ENCODE results near the gene TNRC6A. TPM values are rescaled to one million over a fixed set of nuclear protein-coding genes. Genes with fewer than 3 reads are reported as not detected.
"Not testable (repeated sequence)": the region's sequence is repeated elsewhere in the genome, so short reads cannot be mapped to it uniquely, and the experiment has no call there.

Gene TNRC6A
- polyA plus RNA-seq, 1 donor, result 49.2 TPM

DNA sequence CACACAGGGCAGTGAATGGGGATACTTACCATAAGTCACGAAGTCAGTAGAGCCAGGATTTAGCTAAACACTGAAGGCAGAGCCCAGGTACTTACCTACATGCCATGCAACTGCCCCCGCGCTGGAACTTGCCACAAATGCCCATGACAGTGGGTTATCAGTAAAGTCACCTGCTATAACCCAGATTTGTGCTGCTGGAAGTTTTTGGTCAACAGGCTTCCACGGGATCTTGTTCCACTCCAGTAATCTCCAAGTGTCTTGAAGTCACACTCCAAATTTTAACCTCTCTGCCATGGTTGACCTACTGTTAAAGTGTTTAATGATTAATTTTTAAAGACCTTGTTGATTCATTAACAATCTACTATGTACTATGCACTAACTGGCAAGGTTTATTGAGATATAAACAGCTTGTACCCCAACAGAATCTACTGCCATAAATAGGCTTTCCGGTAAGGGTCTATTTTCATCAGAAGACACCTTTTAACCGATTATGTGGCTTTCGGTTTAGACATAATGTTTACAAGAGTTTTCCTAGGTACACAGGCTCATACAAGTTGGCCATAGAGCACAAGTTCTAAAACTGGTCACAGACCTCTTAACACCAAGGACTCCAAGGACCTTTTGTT is 110.0 kb downstream of the TNRC6A start:
- WGBS (ENCODE audit: insufficient coverage, low lambda C conversion rate), result 20% methylated on average over 1 of the region's 7 CpGs
- DNase-seq, result peak in 1 of 2 donors; percentile 45
- Histone ChIP-seq H3K4me1 (ENCODE audit: control insufficient read depth, insufficient read depth, low read length) (peaks cover 23% of the 10 kb centered on the region), H3K4me3 (ENCODE audit: low read length) (peak overlapping the region; percentile 8), H3K27me3 (ENCODE audit: control insufficient read depth, insufficient read depth, low read length) (no peaks in the 10 kb centered on the region), H3K27ac (ENCODE audit: low read length) (peak overlapping the region; percentile 65), H3K9me3 (ENCODE audit: control insufficient read depth, low read depth, low read length) (no peaks in the 10 kb centered on the region), H3K36me3 (ENCODE audit: control insufficient read depth, insufficient read depth, low read length) (no peaks in the 10 kb centered on the region)

- Histone ChIP-seq H3K4me3 (ENCODE audit: low read length) (no peak overlapping the region), H3K4me1 (ENCODE audit: control insufficient read depth, insufficient read depth, low read length) (peaks cover 41% of the 10 kb centered on the region), H3K27ac (ENCODE audit: low read length) (no peak overlapping the region), H3K36me3 (ENCODE audit: control insufficient read depth, insufficient read depth, low read length) (no peaks in the 10 kb centered on the region), H3K9me3 (ENCODE audit: control insufficient read depth, low read depth, low read length) (no peaks in the 10 kb centered on the region), H3K27me3 (ENCODE audit: control insufficient read depth, insufficient read depth, low read length) (no peaks in the 10 kb centered on the region)
- no peak for DNase-seq
Observed at GRCh38 chr16:24841291-24841690, 111.8 kb downstream of the TNRC6A start.

- Histone ChIP-seq H3K9me3 (ENCODE audit: control insufficient read depth, low read depth, low read length) (no peaks in the 10 kb centered on the region), H3K27me3 (ENCODE audit: control insufficient read depth, insufficient read depth, low read length) (no peaks in the 10 kb centered on the region), H3K4me3 (ENCODE audit: low read length) (no peak overlapping the region), H3K36me3 (ENCODE audit: control insufficient read depth, insufficient read depth, low read length) (no peaks in the 10 kb centered on the region), H3K4me1 (ENCODE audit: control insufficient read depth, insufficient read depth, low read length) (peaks cover 43% of the 10 kb centered on the region), H3K27ac (ENCODE audit: low read length) (peak overlapping the region; percentile 59)
- peak; percentile 77 to 87 for DNase-seq
- WGBS (ENCODE audit: insufficient coverage, low lambda C conversion rate), result no CpG with 5 or more reads among the region's 17 CpGs
Observed at GRCh38 chr16:24844101-24845030, 114.9 kb downstream of the TNRC6A start.

DNA sequence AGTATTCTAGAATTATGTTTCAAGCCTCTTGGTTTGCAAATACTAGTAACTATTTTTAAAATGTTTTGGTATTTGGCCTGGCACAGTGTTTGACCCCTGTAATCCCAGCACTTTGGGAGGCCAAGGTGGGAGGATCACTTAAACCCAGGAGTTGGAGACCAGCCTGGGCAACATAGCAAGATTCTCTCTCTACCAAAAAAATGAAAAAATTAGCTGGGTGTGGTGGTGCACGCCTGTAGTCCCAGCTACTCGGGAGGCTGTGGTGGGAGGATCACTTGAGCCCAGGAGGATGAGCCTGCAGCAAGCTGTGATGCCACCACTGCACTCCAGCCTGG is 115.5 kb downstream of the TNRC6A start:
- Histone ChIP-seq H3K4me1 (ENCODE audit: control insufficient read depth, insufficient read depth, low read length) (peaks cover 38% of the 10 kb centered on the region), H3K27ac (ENCODE audit: low read length) (peak overlapping the region; percentile 59)
- H3K36me3 ChIP-seq (ENCODE audit: control insufficient read depth, insufficient read depth, low read length); H3K4me3 ChIP-seq (ENCODE audit: low read length); DNase-seq; H3K9me3 ChIP-seq (ENCODE audit: control insufficient read depth, low read depth, low read length); H3K27me3 ChIP-seq (ENCODE audit: control insufficient read depth, insufficient read depth, low read length): not testable (repeated sequence)
- no CpG with 5 or more reads among the region's 2 CpGs for WGBS (ENCODE audit: insufficient coverage, low lambda C conversion rate)

- H3K27me3 ChIP-seq (ENCODE audit: control insufficient read depth, insufficient read depth, low read length), result no peaks in the 10 kb centered on the region
- no peaks in the 10 kb centered on the region for H3K9me3 ChIP-seq (ENCODE audit: control insufficient read depth, low read depth, low read length)
- DNase-seq, result peak; percentile 80 to 91
- H3K4me3 ChIP-seq (ENCODE audit: low read length), result peak within 1 kb of the TSS; percentile 6
- no peaks in the 10 kb centered on the region for H3K36me3 ChIP-seq (ENCODE audit: control insufficient read depth, insufficient read depth, low read length)
- WGBS (ENCODE audit: insufficient coverage, low lambda C conversion rate), result no CpG with 5 or more reads among the region's 21 CpGs
- peak within 1 kb of the TSS; percentile 84 for H3K27ac ChIP-seq (ENCODE audit: low read length)
- H3K4me1 ChIP-seq (ENCODE audit: control insufficient read depth, insufficient read depth, low read length), result peaks cover 38% of the 10 kb centered on the region
Observed at GRCh38 chr16:24845726-24846547, 116.5 kb downstream of the TNRC6A start, which contains the start of gene SLC5A11. Gene SLC5A11, plus strand, starts transcription at chr16:24845963. Its CDS starts 12,681 bp downstream, at chr16:24858644.

DNA sequence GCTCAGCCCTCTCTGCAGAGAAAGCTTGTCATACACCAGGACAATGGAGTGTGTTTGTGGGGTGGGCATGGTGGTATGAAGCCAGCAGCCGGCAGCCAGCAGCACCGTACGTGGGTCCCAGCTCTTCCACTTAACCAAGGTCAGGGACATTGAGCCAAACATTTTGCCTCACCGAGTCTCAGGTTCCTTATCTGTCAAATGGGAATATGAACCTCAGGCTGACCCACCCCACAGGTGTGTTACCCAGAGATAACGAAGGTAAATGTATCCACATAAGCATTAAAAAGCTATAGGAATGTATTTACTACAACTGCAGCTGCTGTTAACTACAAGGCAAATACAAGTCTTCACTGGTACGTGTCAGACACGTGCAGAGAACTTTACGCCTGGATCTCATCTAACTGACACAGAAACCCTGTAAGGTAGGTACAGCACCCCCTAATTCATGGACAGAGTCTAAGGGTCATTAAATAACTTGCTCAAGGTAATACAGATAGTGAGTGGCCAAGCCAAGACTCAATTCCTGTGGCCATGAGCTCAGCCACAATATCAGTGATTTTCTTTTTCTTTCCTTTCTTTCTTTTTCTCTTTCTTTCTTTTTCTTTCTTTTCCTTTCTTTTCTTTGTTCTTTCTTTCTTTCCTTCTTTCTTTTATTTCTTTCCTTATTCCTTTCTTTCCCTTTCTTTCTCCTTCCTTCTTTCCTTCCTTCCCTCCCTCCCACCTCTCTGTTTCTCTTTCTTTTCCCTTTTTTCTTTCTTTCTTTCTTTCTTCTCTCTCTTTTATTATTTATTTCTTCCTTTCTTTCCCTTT is 117.3 kb downstream of the TNRC6A start:
- no CpG with 5 or more reads among the region's 8 CpGs for WGBS (ENCODE audit: insufficient coverage, low lambda C conversion rate)
- H3K4me1 ChIP-seq (ENCODE audit: control insufficient read depth, insufficient read depth, low read length), result peaks cover 38% of the 10 kb centered on the region
- DNase-seq, result peak; percentile 88 to 93
- H3K9me3 ChIP-seq (ENCODE audit: control insufficient read depth, low read depth, low read length), result no peaks in the 10 kb centered on the region
- H3K27ac ChIP-seq (ENCODE audit: low read length), result peak overlapping the region; percentile 84
- H3K27me3 ChIP-seq (ENCODE audit: control insufficient read depth, insufficient read depth, low read length), result no peaks in the 10 kb centered on the region
- H3K4me3 ChIP-seq (ENCODE audit: low read length), result no peak overlapping the region
- H3K36me3 ChIP-seq (ENCODE audit: control insufficient read depth, insufficient read depth, low read length), result no peaks in the 10 kb centered on the region

GRCh38 chr16:24847358-24847664 is 117.9 kb downstream of the TNRC6A start:
- H3K36me3 ChIP-seq (ENCODE audit: control insufficient read depth, insufficient read depth, low read length), result peaks cover under 1% of the 10 kb centered on the region
- H3K27me3 ChIP-seq (ENCODE audit: control insufficient read depth, insufficient read depth, low read length), result no peaks in the 10 kb centered on the region
- no peak overlapping the region for H3K4me3 ChIP-seq (ENCODE audit: low read length)
- 75% methylated on average over 1 of the region's 3 CpGs for WGBS (ENCODE audit: insufficient coverage, low lambda C conversion rate)
- H3K9me3 ChIP-seq (ENCODE audit: control insufficient read depth, low read depth, low read length), result no peaks in the 10 kb centered on the region
- H3K27ac ChIP-seq (ENCODE audit: low read length), result peak overlapping the region; percentile 84
- peaks cover 38% of the 10 kb centered on the region for H3K4me1 ChIP-seq (ENCODE audit: control insufficient read depth, insufficient read depth, low read length)
- no peak for DNase-seq

DNA sequence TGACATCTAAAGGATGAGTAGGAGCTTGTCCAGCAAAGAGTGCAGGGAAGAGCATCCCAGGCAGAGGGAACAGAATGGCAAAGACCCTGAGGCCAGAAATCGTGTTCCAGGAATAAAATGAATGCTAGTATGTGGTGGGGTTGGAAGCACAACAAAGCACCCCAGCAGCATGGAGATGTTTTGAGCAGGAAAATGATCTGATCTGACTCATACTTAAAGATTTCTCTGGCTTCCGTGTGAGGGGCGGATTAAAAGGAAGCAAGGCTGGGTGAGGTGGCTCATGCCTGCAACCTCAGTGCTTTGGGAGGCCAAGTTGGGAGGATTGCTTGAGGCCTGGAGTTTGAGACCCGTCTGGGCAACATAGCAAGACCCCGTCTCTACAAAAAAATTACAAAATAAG is 118.6 kb downstream of the TNRC6A start:
- WGBS (ENCODE audit: insufficient coverage, low lambda C conversion rate), result no CpG with 5 or more reads among the region's 5 CpGs
- H3K4me3 ChIP-seq (ENCODE audit: low read length), result no peak overlapping the region

DNA sequence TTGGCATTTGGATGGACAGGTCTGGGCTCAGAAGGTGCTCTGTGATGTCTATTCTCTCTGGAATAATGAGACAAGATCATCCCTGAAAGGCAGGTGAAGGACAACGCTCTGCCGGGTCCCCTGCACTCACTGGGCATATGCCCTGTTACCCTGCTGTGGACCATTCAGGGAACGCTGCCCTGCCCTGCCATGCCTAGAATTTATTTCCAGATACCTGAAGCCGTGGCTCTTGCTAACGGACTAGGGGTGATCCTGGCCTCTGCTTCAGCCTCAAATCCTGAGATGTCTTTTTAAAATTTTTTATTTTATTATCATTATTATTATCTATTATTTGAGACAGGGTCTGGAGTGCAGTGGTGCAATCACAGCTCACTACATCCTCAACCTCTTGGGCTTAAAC is 120.2 kb downstream of the TNRC6A start:
- peaks cover 2% of the 10 kb centered on the region for H3K36me3 ChIP-seq (ENCODE audit: control insufficient read depth, insufficient read depth, low read length)
- no peak overlapping the region for H3K27ac ChIP-seq (ENCODE audit: low read length)
- H3K4me1 ChIP-seq (ENCODE audit: control insufficient read depth, insufficient read depth, low read length), result peaks cover 36% of the 10 kb centered on the region
- no CpG with 5 or more reads among the region's 5 CpGs for WGBS (ENCODE audit: insufficient coverage, low lambda C conversion rate)
- no peak overlapping the region for H3K4me3 ChIP-seq (ENCODE audit: low read length)
- H3K27me3 ChIP-seq (ENCODE audit: control insufficient read depth, insufficient read depth, low read length), result no peaks in the 10 kb centered on the region
- DNase-seq, result no peak
- H3K9me3 ChIP-seq (ENCODE audit: control insufficient read depth, low read depth, low read length), result no peaks in the 10 kb centered on the region

More for the DNA sequence above, 118.6 kb downstream of the TNRC6A start:
- Histone ChIP-seq H3K27me3 (ENCODE audit: control insufficient read depth, insufficient read depth, low read length) (no peaks in the 10 kb centered on the region), H3K27ac (ENCODE audit: low read length) (peak overlapping the region; percentile 84), H3K4me1 (ENCODE audit: control insufficient read depth, insufficient read depth, low read length) (peaks cover 38% of the 10 kb centered on the region), H3K9me3 (ENCODE audit: control insufficient read depth, low read depth, low read length) (no peaks in the 10 kb centered on the region), H3K36me3 (ENCODE audit: control insufficient read depth, insufficient read depth, low read length) (peaks cover 2% of the 10 kb centered on the region)
- no peak for DNase-seq
